Brain pericyte (primary cell): ENCODE data around the gene TERT.
"Not testable (repeated sequence)": the region's sequence is repeated elsewhere in the genome, so short reads cannot be mapped to it uniquely, and the experiment has no call there.

Source experiments
- DNase-seq: peaks from one replicate; pipeline ENCODE4 v3.0.0-alpha.2; 2012; ENCODE audit warnings: low read depth, low spot score

Gene TERT

GRCh38 chr5:1278656-1279442 lies 16.0 kb downstream of the TERT start:
- DNase-seq: no peak

GRCh38 chr5:1278216-1278615 lies 16.7 kb downstream of the TERT start:
- no peak for DNase-seq

- DNase-seq: no peak
Observed at GRCh38 chr5:1277781-1278180, 17.1 kb downstream of the TERT start.

GRCh38 chr5:1277331-1277730 lies 17.5 kb downstream of the TERT start:
- DNase-seq: no peak

GRCh38 chr5:1276930-1277329 lies 17.9 kb downstream of the TERT start:
- DNase-seq: no peak

GRCh38 chr5:1275397-1276391 lies 19.2 kb downstream of the TERT start:
- DNase-seq: not testable (repeated sequence)

- no peak for DNase-seq
Observed at GRCh38 chr5:1274471-1274870, 20.4 kb downstream of the TERT start.

- no peak for DNase-seq
Observed at GRCh38 chr5:1273745-1274144, 21.1 kb downstream of the TERT start.

- DNase-seq: no peak
Observed at GRCh38 chr5:1272201-1272600, 22.7 kb downstream of the TERT start.

- no peak for DNase-seq
Observed at GRCh38 chr5:1270933-1271914, 23.6 kb downstream of the TERT start.

GRCh38 chr5:1270426-1270825 lies 24.4 kb downstream of the TERT start:
- DNase-seq: no peak

- DNase-seq: no peak
Observed at GRCh38 chr5:1268666-1269065, 26.2 kb downstream of the TERT start.

GRCh38 chr5:1268056-1268455 lies 26.8 kb downstream of the TERT start:
- no peak for DNase-seq

- not testable (repeated sequence) for DNase-seq
Observed at GRCh38 chr5:1267464-1267863, 27.4 kb downstream of the TERT start.

GRCh38 chr5:1266791-1267190 lies 28.1 kb downstream of the TERT start:
- DNase-seq: no peak

GRCh38 chr5:1265461-1266455 lies 29.1 kb downstream of the TERT start:
- no peak for DNase-seq

GRCh38 chr5:1265026-1265425 lies 29.8 kb downstream of the TERT start:
- DNase-seq: no peak

- DNase-seq: no peak
Observed at GRCh38 chr5:1264211-1264610, 30.7 kb downstream of the TERT start.

- no peak for DNase-seq
Observed at GRCh38 chr5:1262381-1262780, 32.5 kb downstream of the TERT start.

GRCh38 chr5:1261643-1262042 lies 33.2 kb downstream of the TERT start:
- DNase-seq: no peak
